Activated T-cell treated with anti-CD3 and anti-CD28 coated beads, Interleukin-2, amount 50 U/mL, for 48 hours (primary cell): ENCODE measurements around the gene TGFBR3L.
"Not testable (repeated sequence)": the region's sequence is repeated elsewhere in the genome, so short reads cannot be mapped to it uniquely, and the experiment has no call there.

Experiments
- DNase-seq, 2 experiments: peaks; one replicate each; pipeline ENCODE4 v3.0.0-alpha.2; 2020

The TGFBR3L gene

GRCh38 chr19:7918615-7919421, 4.2 kb downstream of the TGFBR3L start:
- DNase-seq, result no peak

DNA sequence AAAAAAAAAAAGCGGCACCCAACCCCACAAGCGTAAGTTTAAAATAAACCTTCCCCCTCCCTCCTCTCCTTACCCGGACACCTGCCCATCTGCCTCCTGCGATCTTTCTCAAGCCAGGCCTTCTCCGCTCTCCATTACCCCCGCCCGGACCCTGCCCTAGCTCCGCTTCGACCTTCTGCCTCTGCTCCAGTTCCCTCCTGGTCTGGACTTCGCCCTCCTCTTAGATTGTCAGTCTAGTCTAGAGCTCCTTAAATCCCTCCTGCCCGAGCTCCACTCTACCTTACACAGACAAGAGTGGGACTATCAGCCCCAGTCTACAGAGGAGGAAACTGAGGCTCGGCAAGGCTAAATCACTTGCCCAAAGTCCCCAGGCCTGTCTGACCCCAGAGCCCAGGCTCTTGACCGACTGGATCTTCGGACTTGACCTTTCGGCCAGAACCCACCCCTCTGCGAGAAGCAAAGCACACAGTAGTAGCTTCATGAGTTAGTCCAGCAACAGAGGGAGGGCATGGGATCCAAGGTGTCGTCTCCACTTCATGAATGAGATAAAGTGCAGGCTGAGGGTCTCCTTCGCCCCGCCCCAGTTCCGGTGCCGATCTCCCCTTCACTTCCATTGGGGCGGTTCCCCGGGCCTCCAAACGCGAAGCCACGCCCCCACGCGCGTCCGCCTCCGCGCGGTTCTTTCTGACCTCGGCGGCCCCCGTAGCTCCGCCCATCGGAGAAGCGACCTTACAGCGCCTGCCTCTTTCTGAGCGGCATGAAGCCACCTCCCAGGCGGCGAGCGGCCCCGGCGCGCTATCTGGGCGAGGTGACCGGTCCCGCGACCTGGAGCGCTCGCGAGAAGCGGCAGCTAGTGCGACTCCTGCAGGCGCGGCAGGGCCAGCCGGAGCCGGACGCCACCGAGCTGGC, 5.2 kb downstream of the TGFBR3L start, which contains the start of gene SNAPC2:
TSS of gene SNAPC2 (plus strand) at position 729 of the 909 bp plus-strand sequence. CDS start at position 758, 29 bp downstream.
- DNase-seq, result peak; percentile 98 to 99

GRCh38 chr19:7920519-7921301, 6.1 kb downstream of the TGFBR3L start:
- DNase-seq, result peak; percentile 99

DNA sequence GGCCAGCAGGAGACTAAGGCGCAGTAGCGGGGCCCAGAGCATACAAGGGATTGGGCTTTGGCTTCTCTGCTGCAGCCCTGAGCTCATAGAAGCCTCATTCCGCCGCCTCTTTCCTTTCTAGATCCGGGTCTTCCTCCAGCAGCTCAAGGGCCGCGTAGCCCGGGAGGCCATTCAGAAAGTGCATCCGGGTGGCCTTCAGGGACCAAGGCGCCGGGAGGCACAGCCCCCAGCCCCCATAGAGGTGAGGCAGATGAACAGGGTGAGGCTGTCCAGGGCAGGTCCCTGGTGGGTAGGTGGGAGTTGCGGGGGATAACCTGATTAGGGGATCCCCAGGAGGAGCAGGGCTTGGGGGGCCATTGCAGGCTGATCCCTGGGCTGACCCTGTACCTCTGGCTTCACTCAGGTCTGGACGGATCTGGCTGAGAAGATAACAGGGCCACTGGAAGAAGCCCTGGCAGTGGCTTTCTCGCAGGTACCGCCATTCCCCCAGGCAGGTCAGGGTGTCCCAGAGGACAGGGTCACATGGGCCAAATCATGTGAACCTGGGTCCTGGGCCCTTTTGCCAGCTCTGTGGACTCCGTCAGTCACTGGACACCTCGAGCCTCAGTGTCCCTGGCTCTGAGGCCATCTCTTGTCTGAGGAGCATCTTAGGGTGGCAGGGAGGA, 6.8 kb downstream of the TGFBR3L start:
- DNase-seq, result no peak

- DNase-seq, result no peak
These were observed 7.6 kb downstream of the TGFBR3L start for GRCh38 chr19:7921967-7922835.

DNA sequence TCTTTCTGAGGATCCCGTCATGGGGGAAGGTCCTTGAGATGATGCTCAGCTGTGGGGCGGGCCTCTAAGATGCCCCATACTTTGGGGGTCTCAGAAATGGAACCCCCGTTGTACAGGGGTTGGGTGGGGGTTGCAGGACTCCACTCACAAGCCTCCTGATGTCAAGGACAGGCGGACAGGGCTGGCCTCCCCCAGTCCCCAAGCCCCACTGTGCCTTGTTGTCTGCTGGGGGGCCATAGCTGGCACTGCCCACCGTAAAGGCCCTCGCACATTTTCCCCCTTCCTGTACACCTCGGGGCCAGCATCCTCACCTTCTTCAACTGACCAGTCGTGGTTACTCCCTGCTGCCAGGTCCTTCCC, 8.2 kb downstream of the TGFBR3L start:
- DNase-seq, result no peak

DNA sequence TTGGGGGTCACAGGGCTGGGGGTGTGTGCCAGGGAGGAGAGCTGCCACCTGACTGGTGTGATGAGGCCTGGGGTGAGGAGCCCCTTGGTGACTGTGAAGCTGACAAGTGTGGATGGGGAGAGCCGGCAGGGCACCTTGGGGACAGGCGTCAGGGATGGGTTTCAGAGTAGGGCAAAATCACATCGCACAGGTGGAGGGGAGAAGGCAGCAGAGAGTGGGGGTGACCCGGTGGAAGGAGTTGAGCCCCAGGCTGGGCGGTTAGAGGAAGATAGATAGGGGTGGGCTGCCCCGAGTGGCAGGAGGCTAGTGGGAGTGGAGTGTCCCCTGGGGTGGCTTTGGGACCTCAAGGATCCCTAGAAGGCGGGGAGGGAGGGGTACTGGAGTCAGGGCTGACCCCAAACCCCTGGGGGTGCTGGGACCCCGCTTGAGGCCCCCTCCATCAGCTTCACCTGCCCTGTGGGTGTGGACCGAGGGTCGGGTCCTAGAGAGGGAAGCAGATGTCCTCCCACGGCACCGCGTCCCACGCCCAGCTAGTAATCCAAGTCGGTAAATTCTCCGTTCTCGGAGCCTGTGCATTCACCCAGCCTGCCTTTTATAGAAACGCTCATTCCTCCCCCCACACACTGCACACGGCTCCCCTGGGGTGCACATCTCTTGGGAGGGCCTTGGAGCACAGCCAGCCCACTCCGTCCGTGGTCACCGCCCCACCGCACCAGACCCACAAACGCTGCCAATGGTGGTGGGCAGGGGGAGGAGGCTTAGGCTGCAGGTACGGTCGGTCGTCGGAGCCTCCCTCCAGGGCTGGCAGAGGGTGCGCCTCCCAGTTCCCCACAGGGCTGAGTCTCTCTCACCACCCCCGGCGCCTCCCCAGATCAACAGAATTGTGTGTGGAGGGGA, 8.9 kb downstream of the TGFBR3L start:
- DNase-seq, result no peak

DNA sequence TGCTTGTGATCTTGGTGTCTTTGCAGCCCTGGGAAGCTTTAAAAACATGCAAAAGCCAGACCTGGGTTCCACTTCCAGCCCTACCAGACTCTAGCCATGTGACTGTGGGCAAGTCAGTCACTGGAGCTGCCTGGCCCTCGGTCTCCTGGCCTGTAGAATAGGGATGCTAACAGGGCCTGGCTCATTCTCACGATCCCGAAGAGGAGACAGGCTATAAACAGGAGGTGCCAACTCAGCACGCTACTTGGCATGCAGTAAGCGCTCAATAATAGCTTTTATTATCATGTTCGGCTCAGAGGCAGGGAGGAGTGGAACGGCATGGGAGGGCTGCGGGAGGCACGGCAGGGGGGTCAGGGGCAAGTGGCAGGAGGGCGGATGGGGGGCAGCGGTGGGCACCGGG, 9.6 kb downstream of the TGFBR3L start:
- DNase-seq, result no peak

DNA sequence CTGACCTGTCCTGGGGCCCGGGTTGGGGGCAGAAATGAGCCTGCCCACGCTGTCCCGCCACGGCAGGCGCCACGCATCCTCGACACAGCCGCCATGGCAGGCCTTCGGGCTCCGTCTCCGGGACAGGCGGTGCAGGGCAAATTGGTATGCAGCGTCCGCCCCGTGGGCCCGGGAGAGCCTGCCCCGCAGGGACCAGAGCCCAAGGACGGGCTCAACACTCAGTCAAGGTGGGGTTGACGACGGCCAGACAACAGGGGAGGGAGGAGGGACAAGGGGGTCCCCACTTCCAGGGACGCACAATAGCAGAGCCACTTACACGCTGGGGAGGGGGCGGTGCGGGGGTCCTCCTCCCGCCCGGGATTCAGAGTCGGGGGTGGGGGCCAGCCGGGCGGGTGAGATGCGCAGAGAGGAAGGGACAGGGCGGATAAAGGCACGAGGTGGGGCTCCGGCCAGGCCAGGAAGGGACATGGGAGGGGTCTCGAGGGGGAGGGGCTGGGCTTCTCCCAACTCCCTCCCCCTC, 10.1 kb downstream of the TGFBR3L start:
- no peak for DNase-seq

DNA sequence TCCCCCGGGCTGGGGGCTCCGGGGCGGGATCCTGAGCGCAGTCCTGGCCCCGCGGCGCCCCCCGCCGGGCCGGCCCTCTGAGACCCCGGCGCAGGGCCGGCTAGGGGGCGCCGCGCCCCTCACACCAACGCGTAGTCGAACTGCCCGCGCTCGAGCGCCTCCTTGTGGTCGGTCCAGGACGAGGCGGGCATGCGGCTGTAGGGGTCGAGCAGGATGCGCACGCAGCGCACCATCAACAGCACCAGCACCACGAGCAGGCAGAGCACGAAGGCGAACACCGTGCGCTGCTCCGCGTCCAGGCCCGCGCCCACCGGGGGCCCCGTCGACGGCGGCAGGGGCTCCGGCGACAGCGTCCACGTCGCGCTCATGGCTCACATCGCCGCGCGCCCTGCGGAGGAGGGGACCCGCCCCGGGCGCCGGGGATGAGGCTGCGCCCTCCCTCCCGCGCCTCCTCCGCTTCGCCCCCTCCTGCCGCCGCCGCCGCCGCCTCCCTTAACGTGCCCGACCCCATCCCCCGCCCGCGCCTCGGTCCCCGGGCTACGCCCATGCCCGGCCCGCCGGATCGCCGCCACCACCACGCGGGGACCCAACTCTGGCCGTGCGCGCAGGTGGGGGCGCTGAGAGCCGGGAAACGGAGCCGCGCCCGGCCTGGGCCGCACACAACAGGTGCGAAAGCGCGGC, 10.7 kb downstream of the TGFBR3L start:
- DNase-seq, result peak; percentile 90

DNA sequence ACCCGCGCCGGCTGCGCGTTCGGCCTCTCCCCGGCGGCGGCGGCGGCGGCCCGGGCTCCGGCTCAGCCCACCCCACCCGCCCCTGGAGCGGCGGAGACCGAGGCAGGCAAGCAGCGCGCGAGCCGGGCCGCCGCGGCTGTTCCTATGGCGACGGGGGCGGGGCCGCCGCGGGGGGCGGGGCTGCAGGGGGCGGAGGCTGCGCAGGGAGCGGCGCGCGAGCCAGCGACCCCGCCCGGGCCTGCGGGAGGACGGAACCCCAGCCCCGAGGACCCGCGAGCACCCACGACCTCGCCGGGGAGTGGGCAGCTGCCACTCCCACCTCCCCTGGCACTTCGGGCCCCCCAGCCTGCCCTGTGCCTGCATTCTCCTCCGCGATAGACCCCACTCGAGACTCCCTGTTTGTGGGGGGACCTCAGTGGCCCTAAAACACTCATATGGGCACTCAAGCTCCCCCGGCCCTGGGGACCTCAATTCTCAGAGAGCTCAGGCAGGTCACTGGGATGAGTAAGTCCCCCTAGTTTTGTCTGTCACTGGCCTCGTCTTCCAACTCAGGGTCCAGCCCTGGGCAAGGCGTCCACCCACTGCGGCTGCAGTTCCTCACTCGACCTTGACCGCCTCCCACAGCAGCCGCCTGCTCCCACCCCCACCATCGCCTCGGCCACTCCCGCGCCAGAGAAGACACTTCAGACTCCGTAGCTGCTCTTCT, 11.5 kb downstream of the TGFBR3L start, which contains the start of gene CTXN1:
TSS of gene CTXN1 (minus strand) at position 115 of the 706 bp plus-strand sequence. CDS start 597 bp downstream, outside the sequence.
- peak; percentile 83 to 87 for DNase-seq

DNA sequence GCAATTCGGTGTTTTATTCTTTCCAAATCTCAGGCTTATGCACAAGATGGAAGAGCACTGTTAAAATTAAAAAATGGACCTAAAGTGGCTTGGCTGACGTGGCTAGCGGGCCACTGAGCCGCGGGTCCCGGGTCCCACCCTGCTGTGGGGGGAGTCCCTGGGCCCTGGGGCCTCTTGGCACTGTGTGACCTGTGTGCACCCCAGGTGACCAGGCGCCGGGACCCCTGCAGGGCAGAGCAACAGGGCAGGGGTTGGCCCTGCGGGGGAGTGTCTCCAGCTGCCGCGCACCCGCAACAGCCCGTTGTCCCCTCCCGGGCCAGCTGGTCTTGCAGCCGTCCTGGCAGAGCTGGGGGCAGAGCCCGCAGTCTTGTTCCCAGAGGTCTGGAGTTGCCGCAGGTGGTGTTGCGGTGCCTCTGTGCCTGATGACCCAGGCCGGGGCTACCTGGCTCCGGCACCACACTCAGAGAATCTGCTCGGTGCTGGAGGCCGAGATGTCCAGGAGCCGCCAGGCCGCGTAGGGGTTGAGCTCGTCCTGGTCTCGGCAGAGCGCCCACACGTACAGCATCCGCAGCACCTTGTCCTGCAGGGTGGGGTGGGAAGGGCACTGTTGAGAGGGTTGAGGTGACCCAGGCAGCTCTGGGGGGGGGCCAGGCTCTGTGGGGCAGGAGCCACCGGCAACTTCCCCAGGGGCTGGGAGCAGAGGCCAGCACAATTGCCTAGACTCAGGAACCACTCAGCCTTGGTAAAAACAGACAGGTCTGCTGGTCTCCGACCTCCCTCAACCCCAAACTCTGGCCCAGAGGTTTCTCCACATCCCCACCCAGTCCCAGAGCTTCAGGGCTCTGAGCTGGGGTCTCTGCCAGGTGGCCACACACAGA, 12.3 kb downstream of the TGFBR3L start:
- no peak for DNase-seq

DNA sequence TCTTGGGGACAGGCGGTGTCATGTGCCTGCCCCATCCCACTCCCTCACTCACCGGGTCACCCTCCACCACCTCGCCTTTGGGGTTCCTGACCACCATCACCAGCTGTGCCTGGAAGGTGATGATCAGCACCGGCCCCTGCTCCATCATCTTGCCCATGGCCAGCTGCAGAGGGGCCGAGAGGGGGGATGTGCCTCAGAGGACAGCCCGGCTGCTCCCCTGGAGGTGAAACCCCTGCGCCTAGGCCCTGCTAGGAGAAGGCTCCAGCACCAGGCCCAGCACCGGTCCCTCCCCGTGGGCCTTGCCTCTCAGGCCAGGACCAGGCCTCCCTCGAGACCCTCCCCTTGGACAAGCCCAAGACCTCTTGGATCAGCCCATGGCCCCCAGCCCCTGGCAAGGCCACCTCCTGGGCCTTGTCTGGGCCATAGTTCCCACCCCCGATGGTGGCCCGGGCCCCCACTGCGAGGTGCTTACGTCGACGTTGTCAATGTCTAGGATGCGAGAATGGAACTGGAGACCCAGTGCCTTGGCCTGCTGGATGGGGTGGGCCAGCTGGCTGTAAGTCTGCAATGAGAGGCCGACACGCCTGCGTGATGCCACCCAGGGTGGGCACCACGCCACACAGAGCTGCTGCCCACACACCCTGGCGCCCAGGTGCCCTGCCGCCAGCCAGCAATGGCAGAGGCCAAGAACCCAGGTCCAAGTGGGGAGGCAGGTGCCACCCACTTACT, 13.1 kb downstream of the TGFBR3L start:
- no peak for DNase-seq

- no peak for DNase-seq
These were observed 13.7 kb downstream of the TGFBR3L start for GRCh38 chr19:7928334-7928706.

DNA sequence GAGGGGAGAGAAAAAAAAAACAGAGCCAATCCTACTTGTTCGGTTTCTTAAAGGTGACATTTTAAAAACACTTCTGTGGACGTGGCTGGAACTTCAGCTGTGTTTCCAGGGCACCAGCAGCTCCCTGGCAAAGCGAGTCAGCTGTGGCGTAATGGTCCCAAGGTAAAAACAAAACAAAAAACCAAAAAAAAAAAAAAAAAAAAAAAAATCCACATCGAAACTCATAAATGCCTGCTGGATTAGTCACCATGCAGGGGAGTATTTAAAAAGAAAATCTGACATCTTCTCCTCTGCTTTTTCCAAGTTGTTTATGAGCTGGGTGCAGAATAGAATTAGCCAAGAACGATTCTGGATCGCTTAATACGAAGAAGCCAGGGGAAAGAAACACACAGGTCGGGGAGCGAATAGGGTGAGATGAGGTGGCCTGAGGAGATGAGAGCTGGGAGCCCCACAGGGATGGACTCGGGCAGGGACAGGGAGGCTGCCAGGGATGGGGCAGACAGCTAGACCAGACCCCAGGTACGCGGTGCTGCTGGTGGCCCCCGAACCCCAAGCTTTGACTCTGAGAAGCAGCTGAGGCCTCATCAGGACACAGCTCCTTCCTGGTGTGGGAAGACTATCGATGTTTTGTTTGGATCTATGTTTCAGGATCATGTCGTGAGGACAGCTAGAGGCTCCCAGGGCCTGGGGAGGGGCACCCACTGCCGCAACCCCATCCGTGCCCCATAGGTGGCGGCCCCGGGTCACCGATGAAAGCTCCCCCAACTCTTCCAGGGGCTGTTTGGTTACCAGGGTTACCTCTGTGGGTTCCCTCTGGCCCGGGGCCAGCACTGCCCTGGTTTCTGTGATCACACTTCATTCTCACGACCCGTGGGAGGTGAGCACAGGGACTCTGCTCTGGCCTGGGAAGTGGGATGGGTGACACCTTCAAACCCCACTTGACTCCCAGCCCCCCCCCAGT, 14.4 kb downstream of the TGFBR3L start:
- DNase-seq, result peak; percentile 75 to 77

DNA sequence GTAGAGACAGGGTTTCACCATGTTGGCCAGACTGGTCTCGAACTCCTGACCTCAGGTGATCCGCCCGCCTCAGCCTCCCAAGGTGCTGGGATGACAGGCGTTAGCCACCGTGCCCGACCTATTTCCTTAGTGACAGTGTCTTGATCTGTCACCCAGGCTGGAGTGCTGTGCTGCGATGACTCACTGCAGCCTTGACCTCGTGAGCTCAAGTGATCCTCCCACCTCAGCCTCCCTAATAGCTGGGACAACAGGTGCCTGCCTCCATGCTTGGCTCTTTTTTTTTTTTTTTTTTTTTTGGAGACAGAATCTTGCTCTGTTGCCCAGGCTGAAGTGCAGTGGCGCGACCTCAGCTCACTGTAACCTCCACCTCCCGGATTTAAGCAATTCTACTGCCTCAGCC, 15.4 kb downstream of the TGFBR3L start:
- not testable (repeated sequence) for DNase-seq
